ENCODE results near the gene HTRA2.
A peak's percentile ranks its signal among the peaks of the same experiment; 100 is the strongest.

Gene HTRA2

GRCh38 chr2:74566076-74566753, 36.5 kb downstream of the HTRA2 start:
- no peak for DNase-seq

- DNase-seq = peak; percentile 99
Observed at GRCh38 chr2:74566754-74567085, 37.0 kb downstream of the HTRA2 start.

GRCh38 chr2:74567881-74568280, 38.1 kb downstream of the HTRA2 start:
- peak; percentile 84 for DNase-seq

- no peak for DNase-seq
Observed at GRCh38 chr2:74569686-74570085, 40.0 kb downstream of the HTRA2 start.

GRCh38 chr2:74571058-74571457, 41.3 kb downstream of the HTRA2 start:
- no peak for DNase-seq

GRCh38 chr2:74572178-74572925, 42.6 kb downstream of the HTRA2 start:
- no peak for DNase-seq

GRCh38 chr2:74573747-74574562, 44.2 kb downstream of the HTRA2 start:
- DNase-seq = peak; percentile 76

- DNase-seq = no peak
Observed at GRCh38 chr2:74575320-74575719, 45.6 kb downstream of the HTRA2 start.

- DNase-seq = peak; percentile 72
Observed at GRCh38 chr2:74576211-74576862, 46.6 kb downstream of the HTRA2 start.

GRCh38 chr2:74576863-74577229, 47.1 kb downstream of the HTRA2 start:
- DNase-seq = peak; percentile 90

- DNase-seq = peak; percentile 45
Observed at GRCh38 chr2:74577448-74577847, 47.7 kb downstream of the HTRA2 start.

GRCh38 chr2:74578408-74578807, 48.7 kb downstream of the HTRA2 start:
- DNase-seq = no peak

GRCh38 chr2:74581463-74581862, 51.7 kb downstream of the HTRA2 start:
- DNase-seq = no peak

GRCh38 chr2:74582184-74582583, 52.5 kb downstream of the HTRA2 start:
- no peak for DNase-seq
